Measurements from ENCODE around the gene CCNB1IP1.

- no peak for TF ChIP-seq POLR2A (IDR thresholded peaks at IDR 0.05; ENCODE audit: borderline replicate concordance, extremely low read depth, insufficient read depth, insufficient read length)
- TF ChIP-seq POLR2AphosphoS5 (IDR thresholded peaks at IDR 0.05; ENCODE audit: low read depth, low read length) = no peak
- no peak for TF ChIP-seq SP1 (IDR thresholded peaks at IDR 0.05; ENCODE audit: low read depth)
- no peak for TF ChIP-seq ZBTB33 (IDR thresholded peaks at IDR 0.05; ENCODE audit: extremely low read depth, insufficient replicate concordance, low read length)
- TF ChIP-seq CTCF (IDR thresholded peaks at IDR 0.05 in 2 of 3, conservative IDR thresholded peaks at IDR 0.05 in 1 of 3; ENCODE audit: borderline replicate concordance in 1 of 3, insufficient read depth in 1 of 3, low read depth in 2 of 3, low read length in 2 of 3) = no peak
- TF ChIP-seq ZFX (IDR thresholded peaks at IDR 0.05) = no peak
- no peak for TF ChIP-seq EZH2 (IDR thresholded peaks at IDR 0.05)
These were observed 14.7 kb upstream of the CCNB1IP1 start for GRCh38 chr14:20347747-20348146.
